Lower leg skin (tissue), 3 donors: ENCODE data around the gene TTI1.

Experiments used
- POLR2A ChIP-seq, 2 donors: fragments of 450-650 bp; IDR thresholded peaks; one replicate each; pipeline ENCODE4 v1.6.1; 2016 to 2017; ENCODE audit warnings: antibody characterized with exemption in 2 of 2, mild to moderate bottlenecking in 1 of 2, moderate library complexity in 1 of 2
- TF ChIP-seq, protein P1 (sequence below), 3 donors: fragments of 450-650 bp; IDR thresholded peaks; one replicate each; pipeline ENCODE4 v1.5.1; 2016; ENCODE audit warnings: antibody characterized with exemption in 3 of 3, mild to moderate bottlenecking in 3 of 3, moderate library complexity in 2 of 3

DNA sequence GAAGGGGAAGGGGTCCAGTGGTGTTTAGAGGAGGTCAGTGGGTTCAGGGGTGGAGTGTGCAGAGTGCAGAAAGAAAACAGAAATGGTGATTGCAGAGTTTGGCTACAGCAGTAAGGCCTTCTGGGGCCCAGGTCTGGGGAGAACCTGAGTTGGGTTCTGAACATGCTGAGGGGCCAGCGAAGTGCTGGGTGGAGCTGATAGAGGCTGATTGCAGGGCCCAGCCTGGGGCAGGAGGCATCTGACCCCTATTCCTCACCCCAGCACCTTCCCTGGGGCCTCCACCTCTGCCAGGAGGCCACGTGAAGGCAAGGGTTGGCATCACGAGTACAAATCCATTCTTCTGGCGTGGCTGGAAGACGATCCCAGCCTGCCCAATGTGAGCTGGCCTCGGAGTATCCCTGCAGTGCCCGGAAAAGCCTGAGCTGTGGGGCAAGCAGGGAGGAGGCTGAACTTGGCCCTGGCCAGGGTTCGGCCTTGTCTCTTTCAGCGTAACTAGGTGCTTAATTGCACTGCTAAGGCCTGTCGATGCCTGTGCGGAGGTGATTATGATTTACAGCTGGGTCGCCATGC lies 95.0 kb downstream of the TTI1 start:
- TF ChIP-seq, protein P1, sequence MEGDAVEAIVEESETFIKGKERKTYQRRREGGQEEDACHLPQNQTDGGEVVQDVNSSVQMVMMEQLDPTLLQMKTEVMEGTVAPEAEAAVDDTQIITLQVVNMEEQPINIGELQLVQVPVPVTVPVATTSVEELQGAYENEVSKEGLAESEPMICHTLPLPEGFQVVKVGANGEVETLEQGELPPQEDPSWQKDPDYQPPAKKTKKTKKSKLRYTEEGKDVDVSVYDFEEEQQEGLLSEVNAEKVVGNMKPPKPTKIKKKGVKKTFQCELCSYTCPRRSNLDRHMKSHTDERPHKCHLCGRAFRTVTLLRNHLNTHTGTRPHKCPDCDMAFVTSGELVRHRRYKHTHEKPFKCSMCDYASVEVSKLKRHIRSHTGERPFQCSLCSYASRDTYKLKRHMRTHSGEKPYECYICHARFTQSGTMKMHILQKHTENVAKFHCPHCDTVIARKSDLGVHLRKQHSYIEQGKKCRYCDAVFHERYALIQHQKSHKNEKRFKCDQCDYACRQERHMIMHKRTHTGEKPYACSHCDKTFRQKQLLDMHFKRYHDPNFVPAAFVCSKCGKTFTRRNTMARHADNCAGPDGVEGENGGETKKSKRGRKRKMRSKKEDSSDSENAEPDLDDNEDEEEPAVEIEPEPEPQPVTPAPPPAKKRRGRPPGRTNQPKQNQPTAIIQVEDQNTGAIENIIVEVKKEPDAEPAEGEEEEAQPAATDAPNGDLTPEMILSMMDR (IDR thresholded peaks at IDR 0.05) = no peak
- no peak for TF ChIP-seq POLR2A (IDR thresholded peaks at IDR 0.05)
